Breast epithelium (tissue), 4 donors: ENCODE data around the gene PASK. TPM values are rescaled to one million over a fixed set of nuclear protein-coding genes. Genes with fewer than 3 reads are reported as not detected.

Experiments used
- DNase-seq, 2 donors: peaks; one replicate each; pipeline ENCODE4 v3.0.0-alpha.2; 2019; ENCODE audit warnings: low spot score in 2 of 2
- H3K27ac ChIP-seq, 2 donors: fragments of 200-600 bp; sonication (generic) in 1 of 2; one replicate each; pipeline ENCODE4 v1.5.1; 2016 to 2019; ENCODE audit warnings: mild to moderate bottlenecking in 1 of 2
- H3K27me3 ChIP-seq, 2 donors: fragments of 200-600 bp; sonication (generic) in 1 of 2; one replicate each; pipeline versions ENCODE4 v1.5.1 to v1.6.0; 2017 to 2019; ENCODE audit warnings: control low read depth in 1 of 2, mild to moderate bottlenecking in 1 of 2
- H3K36me3 ChIP-seq: fragments of 200-600 bp; one replicate; pipeline ENCODE4 v1.5.1; 2019
- H3K4me1 ChIP-seq, 2 donors: fragments of 200-600 bp; sonication (generic); one replicate each; pipeline ENCODE4 v1.5.1; 2016 to 2019; ENCODE audit warnings: control low read depth in 1 of 2
- H3K4me3 ChIP-seq, 3 donors: fragments of 200-600 bp; sonication (generic); 1 replicate in 2 of 3; 2 replicates in 1 of 3; pipeline ENCODE4 v1.5.1; 2016 to 2019; ENCODE audit warnings: mild to moderate bottlenecking in 3 of 3, moderate library complexity in 2 of 3
- H3K9me3 ChIP-seq, 2 donors: fragments of 200-600 bp; sonication (generic) in 1 of 2; one replicate each; pipeline ENCODE4 v1.5.1; 2016 to 2019; ENCODE audit warnings: control low read depth in 1 of 2
- CTCF ChIP-seq, 3 donors: fragments of 450-650 bp; IDR thresholded peaks; one replicate each; pipeline ENCODE4 v1.5.1; 2016 to 2017; ENCODE audit warnings: antibody characterized with exemption in 3 of 3, mild to moderate bottlenecking in 3 of 3, moderate library complexity in 3 of 3
- POLR2A ChIP-seq: fragments of 450-650 bp; IDR thresholded peaks from one replicate; pipeline ENCODE4 v1.6.1; 2016; ENCODE audit warnings: antibody characterized with exemption, mild to moderate bottlenecking, moderate library complexity
- POLR2AphosphoS5 ChIP-seq, 3 donors: sonication (generic); formaldehyde crosslinking; IDR thresholded peaks; one replicate each; pipeline ENCODE4 v1.6.1; 2017; ENCODE audit warnings: antibody characterized with exemption in 3 of 3
- intact Hi-C: fragments of 100-400 bp; cut with DNase I; formaldehyde crosslinking; loops from one replicate; pipeline ENCODE4 v1.15.1; 2023; ENCODE audit warnings: low total_unique reads
- total RNA-seq, 3 donors: library from RNA; depleted of rRNA; stranded (reverse); fragments of >200 nt; gene quantifications; one replicate each; pipeline ENCODE4 v1.1.0, GENCODE V29; 2016

The PASK gene
- total RNA-seq, 3 donors from 2014 or later = 4.3 to 7.3 (median 6.6) TPM

GRCh38 chr2:241083091-241083415, 66.2 kb downstream of the PASK start:
- intact Hi-C loops = no loop called here
- no peak overlapping the region for H3K4me3 ChIP-seq
- no peak overlapping the region for H3K27ac ChIP-seq

GRCh38 chr2:241082341-241083090, 66.8 kb downstream of the PASK start:
- Histone ChIP-seq H3K4me1 (no peaks in the 10 kb centered on the region), H3K4me3 (no peak overlapping the region), H3K27ac (no peak overlapping the region), H3K9me3 (no peaks in the 10 kb centered on the region), H3K36me3 (no peaks in the 10 kb centered on the region), H3K27me3 (no peaks in the 10 kb centered on the region)
- no peak for DNase-seq
- intact Hi-C loops = no loop called here
- TF ChIP-seq POLR2A (no peak), CTCF (IDR thresholded peaks at IDR 0.05) (no peak), POLR2AphosphoS5 (IDR thresholded peaks at IDR 0.05) (no peak)

More at GRCh38 chr2:241083091-241083415, 66.2 kb downstream of the PASK start:
- Histone ChIP-seq H3K9me3 (no peaks in the 10 kb centered on the region), H3K27me3 (no peaks in the 10 kb centered on the region), H3K36me3 (peaks cover 5% of the 10 kb centered on the region), H3K4me1 (no peaks in the 10 kb centered on the region)
- no peak for TF ChIP-seq POLR2A
- no peak for TF ChIP-seq POLR2AphosphoS5 (IDR thresholded peaks at IDR 0.05)
- TF ChIP-seq CTCF (IDR thresholded peaks at IDR 0.05) = no peak
- DNase-seq = no peak

GRCh38 chr2:241081643-241082340, 67.5 kb downstream of the PASK start:
- no peaks in the 10 kb centered on the region for H3K9me3 ChIP-seq
- no peaks in the 10 kb centered on the region for H3K36me3 ChIP-seq
- intact Hi-C loops = no loop called here
- no peak for DNase-seq
- no peak for TF ChIP-seq POLR2A
- no peak for TF ChIP-seq POLR2AphosphoS5 (IDR thresholded peaks at IDR 0.05)
- TF ChIP-seq CTCF (IDR thresholded peaks at IDR 0.05) = no peak
- H3K4me1 ChIP-seq = no peaks in the 10 kb centered on the region
- no peak overlapping the region for H3K27ac ChIP-seq
- H3K4me3 ChIP-seq = no peak overlapping the region
- no peaks in the 10 kb centered on the region for H3K27me3 ChIP-seq

- no peaks in the 10 kb centered on the region for H3K36me3 ChIP-seq
- peak overlapping the region in 1 of 2 donors; percentile 0 for H3K27ac ChIP-seq
- H3K27me3 ChIP-seq = no peaks in the 10 kb centered on the region
- H3K4me3 ChIP-seq = no peak overlapping the region
- no peaks in the 10 kb centered on the region for H3K4me1 ChIP-seq
- no peak for DNase-seq
- intact Hi-C loops = no loop called here
- no peaks in the 10 kb centered on the region for H3K9me3 ChIP-seq
- no peak for TF ChIP-seq POLR2AphosphoS5 (IDR thresholded peaks at IDR 0.05)
- no peak for TF ChIP-seq CTCF (IDR thresholded peaks at IDR 0.05)
- TF ChIP-seq POLR2A = no peak
These were observed 68.1 kb downstream of the PASK start for GRCh38 chr2:241081190-241081642.
